HL-60 (cell line): Measurements from ENCODE around the gene GRIN2D.

Experiments used
- CTCF ChIP-seq: IDR thresholded peaks from one replicate; pipeline ENCODE4 v1.5.1; 2011; ENCODE audit warnings: low read length, control low read depth, inconsistent platforms; ENCODE audit not compliant: insufficient read depth
- GABPA ChIP-seq: IDR thresholded peaks from 2 replicates; pipeline ENCODE4 v1.6.1; 2012; ENCODE audit warnings: low read depth
- POLR2AphosphoS5 ChIP-seq: IDR thresholded peaks from 2 replicates; pipeline ENCODE4 v1.6.1; 2012; ENCODE audit warnings: low read depth
- REST ChIP-seq: IDR thresholded peaks from 2 replicates; pipeline ENCODE4 v1.6.1; 2012; ENCODE audit warnings: low read depth; ENCODE audit not compliant: insufficient replicate concordance
- SPI1 ChIP-seq: IDR thresholded peaks from 2 replicates; pipeline ENCODE4 v1.6.1; 2012; ENCODE audit warnings: low read depth, mild to moderate bottlenecking, borderline replicate concordance

- TF ChIP-seq CTCF (no peak), REST (no peak), POLR2AphosphoS5 (no peak), GABPA (no peak), SPI1 (no peak)
Observed at GRCh38 chr19:48381178-48381950, 12.1 kb upstream of the GRIN2D start.
